ENCODE measurements around the gene FURIN. TPM values are rescaled to one million over a fixed set of nuclear protein-coding genes. Genes with fewer than 3 reads are reported as not detected.

The FURIN gene
- total and polyA plus RNA-seq, 2 of the 4 experiments (the other 2 are of a cell fraction): 34.8 to 54.3 TPM

GRCh38 chr15:90857883-90858443 is 10.4 kb upstream of the FURIN start:
- dilution Hi-C loops (cut with HindIII; ENCODE audit: low sequenced_read_pairs, unreplicated experiment) (no loop called here), intact Hi-C loops (cut with micrococcal nuclease) (no loop called here), in situ Hi-C loops (cut with MboI; ENCODE audit: low sequenced_read_pairs) (no loop called here)
- Histone ChIP-seq H2AK9ac (replicated peaks; ENCODE audit: low read depth, low read length, poor library complexity) (no peak overlapping the region), H4K8ac (ENCODE audit: low read depth in 2 of 2, low read length in 2 of 2) (no peak overlapping the region), H3K4me1 (ENCODE audit: control insufficient read depth, insufficient read depth, low read length) (peaks cover 6% of the 10 kb centered on the region), H3K18ac (ENCODE audit: low read depth, low read length) (no peak overlapping the region), H3K79me1 (ENCODE audit: low read depth in 1 of 2, low read length in 2 of 2) (no peaks in the 10 kb centered on the region), H3K56ac (ENCODE audit: extremely low read depth, insufficient read depth, low read length) (no peak overlapping the region), H2BK20ac (ENCODE audit: low read depth, low read length) (no peak overlapping the region), H3K36me3 (ENCODE audit: control insufficient read depth, insufficient read depth, low read length) (no peaks in the 10 kb centered on the region), H3K9ac (ENCODE audit: low read depth, low read length) (no peak overlapping the region), H3K27ac (ENCODE audit: insufficient read depth, low read length) (no peak overlapping the region), H2AFZ (replicated peaks; ENCODE audit: low read length, poor library complexity) (no peak overlapping the region), H3K9me1 (ENCODE audit: insufficient read depth, low read length) (peaks cover 3% of the 10 kb centered on the region; the same call in 1 of the 2 replicates), H3K27me3 (ENCODE audit: control insufficient read depth, insufficient read depth, low read length) (no peaks in the 10 kb centered on the region), H4K5ac (ENCODE audit: low read depth, low read length) (no peak overlapping the region), H3K4ac (ENCODE audit: low read depth, low read length) (no peak overlapping the region), H3K14ac (replicated peaks; ENCODE audit: low read depth, low read length) (no peak overlapping the region), H3K4me3 (ENCODE audit: insufficient read depth, low read depth, low read length) (no peak overlapping the region), H2BK5ac (ENCODE audit: low read depth, low read length, poor library complexity, severe bottlenecking) (no peak overlapping the region), H4K91ac (ENCODE audit: insufficient read depth, low read depth, low read length) (no peak overlapping the region), H3K4me2 (ENCODE audit: low read depth, low read length) (no peak overlapping the region), H3K9me3 (ENCODE audit: control insufficient read depth, insufficient read depth, low read length) (no peaks in the 10 kb centered on the region), H3K23ac (ENCODE audit: low read depth, low read length) (no peak overlapping the region), H2BK120ac (ENCODE audit: low read depth, low read length) (no peak overlapping the region), H4K20me1 (ENCODE audit: insufficient read depth, low read length) (no peaks in the 10 kb centered on the region), H2AK5ac (ENCODE audit: low read depth, low read length) (no peak overlapping the region), H2BK15ac (ENCODE audit: low read depth, low read length) (no peak overlapping the region)
- no peak for DNase-seq
- ATAC-seq (ENCODE audit: low read depth): no peak
- ChIA-PET CTCF (interaction anchor here (0.6 kb wide), 1 partner anchor 10 kb away, joined by 3 read pairs; the partner anchor contains the start of gene FURIN), POLR2A (ENCODE audit: unreplicated experiment) (no interaction called here)
- 66% methylated on average over 5 of the region's 8 CpGs; no CpG with 5 or more reads in 1 of the 2 experiments for WGBS, 2 experiments (ENCODE audit: extremely low coverage in 2 of 2, insufficient read length in 1 of 2)
- BruUV-seq (replicated peaks): no TSS peak
- TF ChIP-seq CEBPB (IDR thresholded peaks at IDR 0.05; ENCODE audit: low read depth, low read length) (no peak), POLR2A (IDR thresholded peaks at IDR 0.05; ENCODE audit: low read depth, low read length) (no peak), MAFK (IDR thresholded peaks at IDR 0.05; ENCODE audit: low read depth, low read length) (no peak), FOS (IDR thresholded peaks at IDR 0.05; ENCODE audit: low read depth, low read length) (no peak), SMC3 (IDR thresholded peaks at IDR 0.05; ENCODE audit: low read depth, low read length) (no peak), CHD1 (IDR thresholded peaks at IDR 0.05; ENCODE audit: low read depth, low read length) (no peak), MXI1 (IDR thresholded peaks at IDR 0.05; ENCODE audit: borderline replicate concordance, low read depth, low read length) (no peak), RCOR1 (IDR thresholded peaks at IDR 0.05; ENCODE audit: insufficient replicate concordance, low read length) (no peak), MAZ (IDR thresholded peaks at IDR 0.05; ENCODE audit: borderline replicate concordance, low read depth, low read length) (no peak)

Data from IMR-90 (cell line).